MV-4-11 (cell line): Measurements from ENCODE around the gene BMAL1.

ENCODE experiments used
- DNase-seq: peaks from one replicate; lab custom pipeline; 2025; lab: John Stamatoyannopoulos, UW

The BMAL1 gene

DNA sequence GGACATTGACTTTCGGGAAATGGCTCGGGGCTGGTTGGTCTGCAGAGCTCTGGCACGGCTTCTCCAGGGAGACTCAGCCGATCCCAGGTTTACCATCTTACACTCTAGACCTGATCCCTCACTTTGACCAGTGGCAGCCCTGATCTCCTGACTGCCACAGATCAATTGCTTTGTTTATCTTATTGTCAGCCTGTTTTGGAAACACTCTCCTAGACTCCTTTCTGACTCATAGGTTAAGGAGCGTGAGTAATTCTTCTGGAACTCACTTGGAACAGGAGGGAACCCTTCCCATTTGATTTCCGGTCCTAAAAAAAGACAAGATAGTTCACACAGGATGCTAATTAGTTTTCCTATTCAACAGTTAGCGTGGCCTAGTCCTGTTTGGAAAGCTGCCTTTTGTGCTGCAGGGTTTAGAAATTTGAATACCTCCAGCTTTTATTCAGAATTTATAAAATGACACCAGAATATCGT is 16.0 kb upstream of the BMAL1 start:
- no peak for DNase-seq

DNA sequence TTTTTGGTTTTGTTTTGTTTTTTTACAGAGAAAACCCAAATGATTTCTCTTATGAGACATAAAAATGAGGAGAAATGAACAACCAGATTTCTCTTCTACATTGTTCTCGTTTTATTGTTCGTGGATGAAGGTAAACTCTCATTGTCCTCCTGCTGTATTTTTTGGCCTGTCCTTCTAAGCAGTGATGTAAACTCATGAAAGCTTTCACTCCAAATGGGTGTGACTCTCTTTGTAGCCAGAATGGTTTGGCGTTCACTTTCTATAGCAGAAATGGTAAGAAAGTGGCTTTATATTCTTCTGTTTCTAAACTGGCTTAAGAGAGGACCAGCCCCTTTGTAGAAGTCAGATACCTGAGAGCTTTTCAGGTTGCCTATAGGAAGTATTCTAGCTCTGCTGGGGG is 15.5 kb upstream of the BMAL1 start:
- DNase-seq: no peak

DNA sequence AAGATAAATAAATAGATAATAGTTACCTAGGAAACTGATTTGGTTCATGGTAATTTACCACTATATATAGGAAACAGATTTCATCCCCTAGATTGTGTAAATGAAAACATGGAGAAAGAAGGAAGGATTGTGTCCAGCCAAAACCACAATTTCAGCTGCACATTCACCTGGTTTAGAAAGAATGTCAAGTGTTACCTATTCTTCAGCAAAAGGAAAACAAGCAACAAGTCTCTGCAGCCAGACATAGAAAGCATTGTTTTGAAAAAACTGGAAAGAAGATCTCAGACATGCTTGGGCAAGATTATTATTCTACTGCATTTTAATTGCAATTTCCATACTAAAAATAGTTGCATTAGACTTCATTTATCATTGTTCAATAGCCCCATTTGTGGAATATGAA is 8.8 kb upstream of the BMAL1 start:
- no peak for DNase-seq

DNA sequence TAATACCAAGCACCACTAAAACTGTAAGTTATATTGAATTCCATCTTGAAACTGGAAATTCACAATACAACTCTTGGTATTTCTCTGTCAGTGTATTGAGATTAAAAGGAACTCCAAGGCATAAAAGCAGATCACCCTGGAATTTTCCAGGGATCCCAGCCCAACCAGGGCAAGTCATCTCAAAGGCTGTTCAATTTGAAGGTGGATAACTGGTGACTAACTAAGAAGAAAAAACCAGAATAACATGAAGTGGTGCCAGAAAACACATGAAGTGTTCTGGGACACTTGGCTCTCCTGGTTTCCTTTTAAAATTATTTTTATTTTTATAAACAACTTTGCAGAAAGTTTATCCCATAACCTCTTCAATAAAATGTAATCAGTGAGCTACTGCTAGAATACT is 7.8 kb upstream of the BMAL1 start:
- no peak for DNase-seq

DNA sequence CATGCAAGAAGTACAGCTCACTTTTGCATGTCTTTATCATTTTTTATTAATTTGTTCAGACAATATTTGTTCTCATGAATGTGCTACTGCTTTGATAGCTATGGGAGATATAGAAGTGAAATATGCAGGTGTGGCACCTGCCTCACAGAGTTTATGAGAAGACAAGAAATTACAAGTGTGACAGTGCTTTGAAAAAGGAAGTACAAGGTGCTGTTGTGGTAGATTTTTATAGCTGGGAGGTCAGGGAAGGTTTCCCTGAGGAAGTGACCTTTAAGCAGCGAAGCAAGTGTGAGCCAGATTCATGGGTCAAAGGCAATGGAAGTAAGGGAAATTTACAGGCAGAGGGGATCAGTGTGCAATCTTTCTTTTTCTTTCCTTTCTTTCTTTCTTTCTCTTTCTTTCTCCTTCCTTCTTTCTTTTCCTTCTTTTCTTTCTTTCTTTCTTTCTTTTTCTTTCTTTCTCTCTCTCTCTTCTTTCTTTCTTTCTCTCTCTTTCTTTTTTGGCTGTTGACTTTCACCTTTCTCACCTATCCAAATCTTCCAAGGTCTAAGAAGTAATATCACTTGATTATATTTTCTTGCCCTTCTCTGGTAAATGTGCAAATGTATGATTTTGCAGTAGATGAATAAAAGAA is 6.4 kb upstream of the BMAL1 start:
- DNase-seq: no peak

DNA sequence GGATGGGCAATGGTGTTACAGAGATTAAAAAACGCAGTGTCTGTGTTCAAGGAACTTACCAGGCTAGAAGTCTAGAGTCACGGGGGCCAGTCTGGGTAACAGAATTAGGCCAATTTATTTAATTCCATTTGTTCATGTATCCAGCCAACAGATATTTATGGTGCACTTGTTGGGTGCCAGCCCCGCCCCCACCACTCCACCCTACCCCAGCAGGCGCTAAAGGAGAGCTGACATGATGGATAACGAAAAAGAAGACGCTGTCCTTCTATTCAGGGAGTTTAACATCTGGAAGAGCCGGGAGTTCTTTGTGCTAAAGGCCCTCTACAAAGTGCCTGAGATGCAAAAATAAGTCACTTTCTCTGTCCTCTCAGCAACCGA is 1.1 kb upstream of the BMAL1 start:
- DNase-seq: no peak

DNA sequence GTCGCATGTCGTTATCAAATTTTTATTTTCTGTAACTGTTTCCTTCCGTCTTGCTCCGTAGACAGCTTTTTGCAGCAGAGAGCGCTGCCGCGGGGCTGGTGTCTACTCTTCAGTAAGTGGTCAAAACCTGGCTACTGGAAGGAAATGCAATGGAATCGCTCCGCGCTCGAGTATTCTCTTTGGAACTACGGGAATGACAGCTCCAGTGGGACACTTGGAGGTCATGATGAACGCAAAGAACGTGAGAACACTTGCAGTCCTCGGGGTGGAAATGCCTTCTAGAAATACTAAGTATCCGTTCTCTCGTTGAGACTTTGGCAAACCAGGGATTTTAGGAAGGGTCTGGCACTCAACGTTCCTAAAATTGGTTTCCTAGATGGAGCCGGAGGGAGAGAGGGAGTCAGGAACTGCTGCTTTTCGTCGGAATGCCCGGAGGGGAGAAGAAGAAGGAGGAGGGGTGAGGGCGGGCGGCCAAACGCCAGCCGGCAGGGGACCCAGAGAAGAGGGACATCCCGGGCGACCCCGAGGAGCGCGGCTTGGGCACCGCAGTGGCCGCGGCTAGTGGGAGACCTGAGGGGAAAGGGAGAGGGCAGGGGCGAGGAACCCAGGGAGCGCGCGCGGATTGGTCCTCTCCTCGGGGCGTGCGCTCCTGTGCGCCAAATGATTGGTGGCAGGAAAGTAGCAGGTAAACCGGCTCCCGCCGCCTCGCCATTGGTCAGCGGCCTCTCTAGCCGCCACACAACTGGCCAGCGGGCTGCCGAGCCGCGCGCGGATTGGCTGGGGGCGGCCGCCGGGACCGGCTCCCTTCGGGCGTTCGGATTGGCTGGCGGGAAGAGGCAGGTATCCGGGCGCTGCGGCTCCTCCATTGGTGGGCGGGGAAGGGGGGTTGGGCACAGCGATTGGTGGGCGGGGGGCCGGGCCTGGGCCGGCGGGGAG is 490 bp upstream of the BMAL1 start:
- DNase-seq: peak; percentile 93

DNA sequence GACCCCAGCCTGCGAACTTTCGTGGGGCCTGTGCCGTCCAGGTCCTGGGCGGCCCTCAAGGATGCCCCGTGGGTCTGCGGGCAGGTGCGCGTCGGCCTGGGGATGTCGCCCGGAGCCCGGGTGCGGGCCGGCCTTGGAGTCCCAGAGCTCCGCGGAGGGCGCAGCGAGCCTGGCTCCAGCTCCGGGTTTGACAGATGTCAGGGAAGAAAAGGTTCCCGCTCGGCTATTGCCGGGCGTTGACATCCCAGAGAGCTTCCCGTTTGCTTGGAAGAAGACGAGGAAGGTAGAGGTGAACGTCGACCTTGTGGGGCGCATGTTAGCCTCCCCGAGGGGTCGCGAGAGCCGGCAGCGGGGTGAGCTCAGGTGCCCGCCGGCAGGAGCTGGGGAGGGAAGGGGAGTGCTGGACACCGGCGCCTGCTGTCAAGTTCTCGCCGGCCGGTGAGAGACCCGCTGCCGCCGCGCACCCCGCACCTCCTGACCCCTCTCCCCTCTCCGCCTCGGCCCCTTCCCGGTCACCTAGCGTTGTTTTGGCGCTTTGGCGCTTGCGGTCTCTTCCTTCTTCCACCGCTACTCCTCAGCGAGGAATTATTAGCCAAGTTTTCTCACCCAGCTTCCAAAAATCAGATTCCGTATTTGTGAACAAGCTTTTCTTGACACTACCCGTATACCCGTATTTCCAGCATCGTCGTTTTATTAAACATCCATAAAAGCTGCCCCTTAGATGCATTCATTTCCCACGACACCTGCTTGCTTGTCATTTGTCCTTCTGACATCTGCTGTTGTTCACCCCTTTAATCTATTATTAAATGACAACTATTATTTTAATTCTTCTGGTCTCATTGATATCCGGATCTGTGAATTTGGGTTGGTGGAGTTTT is 1.3 kb downstream of the BMAL1 start:
- DNase-seq: no peak

DNA sequence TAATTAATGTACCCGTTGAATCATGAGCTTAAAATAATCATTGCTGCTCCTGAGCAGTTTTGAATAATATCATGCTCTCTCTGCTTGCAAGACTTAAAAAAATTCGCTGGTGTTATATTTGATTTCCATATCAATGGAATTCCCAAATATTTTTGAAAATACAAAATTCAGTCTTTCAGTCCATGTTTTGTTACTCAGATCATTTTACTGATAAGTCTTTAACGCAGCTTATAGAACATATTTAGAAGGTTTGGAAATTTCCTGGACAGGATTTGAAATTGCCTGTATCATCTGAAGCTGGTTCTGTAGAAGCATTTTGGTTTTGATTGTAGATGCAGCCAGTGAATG is 1.9 kb downstream of the BMAL1 start:
- no peak for DNase-seq

DNA sequence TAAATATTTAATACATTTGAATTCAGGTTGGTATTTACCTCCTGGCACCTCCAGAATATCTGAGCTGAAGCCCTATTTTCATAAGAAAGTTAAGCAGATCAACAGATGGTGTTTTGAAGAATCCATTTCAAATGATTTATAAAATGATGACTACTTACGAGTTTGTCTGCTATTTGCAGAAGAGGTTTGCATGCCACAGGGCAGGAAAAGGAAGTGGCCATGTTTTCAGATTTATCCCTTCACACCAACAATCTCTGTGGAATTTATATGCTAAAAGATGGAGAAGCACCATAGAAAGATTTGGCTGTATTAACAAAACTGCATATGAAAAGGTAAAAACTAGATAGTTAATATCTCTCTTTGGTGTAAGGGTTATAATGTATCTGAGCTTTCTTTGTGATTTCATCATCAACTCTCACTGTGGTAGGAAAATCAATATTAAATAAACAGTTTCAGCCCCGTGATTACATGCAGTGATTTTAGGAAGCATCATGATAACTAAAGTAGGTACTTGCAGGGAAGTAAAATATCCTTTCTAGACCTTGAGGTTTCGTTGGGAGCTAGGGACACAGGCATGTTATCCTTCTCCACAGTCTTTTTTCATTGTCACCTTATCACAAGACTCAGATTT is 2.6 kb downstream of the BMAL1 start:
- DNase-seq: no peak

DNA sequence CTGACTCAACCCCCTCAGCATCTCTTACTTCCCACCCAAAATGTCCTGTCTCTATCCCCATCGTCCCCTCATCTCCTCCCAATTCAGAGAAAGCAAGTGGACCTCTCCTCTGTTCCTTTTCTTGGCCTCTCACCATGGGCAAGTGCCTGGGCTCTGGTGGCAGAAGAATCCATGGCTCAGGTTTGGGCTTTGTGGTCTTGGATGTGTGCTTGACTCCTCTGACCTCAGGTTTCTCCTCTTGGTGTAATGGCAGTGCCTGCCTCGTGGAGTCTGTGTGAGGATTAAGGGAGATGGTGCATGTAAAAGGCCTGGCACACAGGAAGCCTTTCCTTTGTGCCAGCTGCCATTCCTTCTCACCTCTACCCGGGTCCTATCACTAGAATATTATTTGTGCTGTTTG is 3.2 kb downstream of the BMAL1 start:
- no peak for DNase-seq

DNA sequence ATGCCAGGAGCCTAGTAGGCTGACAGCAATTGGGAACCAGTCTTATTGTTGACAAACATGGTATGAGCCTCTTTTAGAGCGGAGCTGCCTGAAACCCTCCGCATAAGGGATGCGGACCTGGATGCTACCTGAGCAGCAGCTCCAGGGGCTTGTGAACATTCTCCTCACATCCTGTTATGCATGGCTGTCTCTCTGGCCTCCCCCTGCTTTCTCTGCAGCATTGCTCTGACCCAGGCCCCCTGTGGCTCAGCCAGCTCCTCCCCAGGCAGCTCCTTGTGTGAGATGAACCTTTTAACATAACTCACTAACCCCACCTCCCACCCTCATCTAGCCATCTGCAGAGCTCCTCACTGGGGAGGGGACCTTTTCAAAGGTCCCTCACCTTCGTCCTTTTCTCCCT is 6.0 kb downstream of the BMAL1 start:
- DNase-seq: no peak

DNA sequence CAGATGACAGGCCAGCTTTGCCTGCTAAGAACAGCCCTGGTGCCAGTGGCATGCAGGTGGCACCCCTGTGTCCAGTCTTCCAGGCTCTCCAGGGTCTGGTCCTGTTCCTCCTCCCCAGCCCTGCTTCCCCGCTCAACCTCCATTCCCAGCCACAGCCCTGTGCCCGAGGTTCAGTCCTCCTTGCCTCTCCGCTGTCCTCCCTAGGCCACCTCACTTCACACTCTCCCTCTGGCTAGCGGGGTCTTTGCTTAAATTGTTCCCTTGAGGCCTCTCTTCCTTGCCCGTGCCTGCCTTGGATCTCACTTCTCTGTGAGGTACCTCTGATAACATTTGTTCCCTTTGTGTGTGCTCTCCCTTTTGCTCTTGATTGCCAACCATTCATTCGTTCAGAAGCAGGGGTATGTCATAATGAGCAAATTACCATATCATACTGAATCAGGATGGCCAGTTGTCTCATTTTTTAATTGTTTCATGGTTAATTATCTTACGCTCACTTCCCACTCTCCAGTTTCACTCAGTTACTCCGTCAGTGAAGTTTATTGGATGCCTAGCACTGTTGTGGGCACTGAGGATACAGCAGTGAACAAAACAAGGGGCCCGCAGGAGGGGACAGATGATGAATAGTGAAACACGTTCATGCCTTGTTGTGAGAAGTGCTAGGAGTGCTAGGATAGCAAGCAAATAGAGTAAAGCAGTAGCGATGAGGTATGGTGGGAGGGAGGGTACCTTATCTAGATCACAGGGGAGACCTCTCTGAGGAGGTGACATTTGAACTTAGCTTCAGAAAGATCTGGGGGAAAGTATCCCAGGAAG is 7.4 kb downstream of the BMAL1 start:
- DNase-seq: no peak

DNA sequence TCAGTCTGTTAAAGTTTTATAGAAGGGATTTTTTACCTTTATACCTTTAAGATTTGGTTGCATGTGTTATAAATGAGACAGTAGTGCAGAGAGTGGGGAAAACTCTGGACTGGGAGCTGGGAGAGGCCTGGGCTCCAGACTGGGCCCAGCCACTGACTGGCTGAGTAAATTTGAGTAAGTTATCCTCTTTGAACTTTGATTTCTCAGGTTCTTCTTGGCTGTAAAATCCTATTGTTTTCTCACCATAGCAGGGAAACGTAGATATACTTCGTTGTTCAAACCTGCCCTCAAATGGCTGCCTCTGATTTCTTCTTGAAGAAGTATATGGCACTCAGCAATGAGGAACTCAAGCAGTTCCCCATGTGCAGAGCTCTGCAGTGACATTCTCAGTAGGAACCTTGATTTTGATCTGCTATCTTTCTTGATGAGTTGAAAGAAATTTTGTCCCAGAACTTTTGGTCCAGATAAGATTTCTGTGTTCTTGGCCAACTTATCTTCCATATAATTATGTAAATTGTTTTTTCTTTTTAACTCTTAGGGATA is 8.8 kb downstream of the BMAL1 start:
- no peak for DNase-seq

DNA sequence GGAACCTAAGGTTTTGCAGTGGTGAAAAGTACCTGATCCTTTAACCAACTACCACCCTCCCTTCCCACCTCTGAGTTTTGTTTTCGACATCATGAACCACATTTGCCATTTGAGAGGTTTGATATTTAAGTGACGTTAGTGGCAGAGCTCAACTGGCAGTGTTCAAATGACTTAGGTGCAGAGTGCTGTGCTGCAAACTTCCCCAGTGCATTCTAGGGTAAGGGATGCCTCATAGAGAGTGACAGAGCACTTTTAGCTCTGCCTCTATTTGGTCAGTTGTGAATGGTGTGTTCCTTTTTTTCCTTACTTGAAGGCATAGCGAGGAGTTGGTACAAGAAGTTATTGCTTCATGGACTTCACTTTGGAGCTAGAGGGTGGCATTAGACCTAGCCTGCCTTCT is 9.4 kb downstream of the BMAL1 start:
- DNase-seq: no peak

DNA sequence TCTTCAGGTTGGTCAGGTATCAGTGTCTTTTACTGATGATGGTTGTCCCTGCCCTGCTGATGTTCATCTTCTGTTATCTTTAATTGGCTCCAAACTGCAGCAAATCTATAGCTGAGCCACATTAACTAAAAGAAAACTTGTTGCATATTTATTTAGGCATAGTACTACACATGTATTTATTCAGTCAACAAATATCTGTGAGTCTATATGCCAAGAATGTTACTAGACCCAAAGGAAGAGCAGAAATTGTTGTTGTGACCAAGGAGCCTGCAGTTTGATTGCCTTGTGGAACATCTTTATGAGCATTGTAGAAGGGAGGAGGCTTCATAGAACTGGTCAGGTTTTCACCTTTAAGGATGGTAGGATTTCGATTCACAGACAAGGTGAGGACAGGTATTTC is 10.1 kb downstream of the BMAL1 start:
- DNase-seq: no peak

DNA sequence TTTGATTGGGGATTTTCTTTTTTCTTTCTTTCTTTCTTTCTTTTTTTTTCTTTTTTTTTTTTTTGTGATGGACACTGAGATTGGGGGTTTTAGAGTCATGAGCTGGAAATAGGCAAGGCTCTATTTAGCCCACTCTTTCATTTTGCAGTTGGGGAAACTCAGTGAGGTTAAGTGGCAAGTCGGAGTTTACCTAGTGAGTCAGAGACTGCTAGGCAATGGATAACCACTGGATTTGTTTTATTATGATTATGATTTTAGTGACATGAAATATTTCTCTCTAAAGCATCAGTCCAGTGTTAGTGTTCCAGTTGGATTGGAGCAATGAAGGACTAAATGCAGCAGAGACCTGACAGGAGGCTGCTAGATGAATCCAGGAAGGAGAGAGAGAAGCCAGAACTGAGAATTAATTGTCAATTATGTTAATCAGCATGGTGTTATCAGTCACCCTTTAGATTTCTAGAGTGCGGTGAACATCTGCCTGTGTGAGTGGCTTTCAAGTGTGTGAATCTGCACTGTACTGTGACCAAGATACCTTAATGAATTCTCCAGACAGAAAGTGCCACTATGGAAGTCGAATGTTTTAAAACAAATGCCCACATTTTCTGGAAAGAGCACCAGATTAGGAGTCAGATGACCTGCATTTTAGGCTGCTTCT is 10.9 kb downstream of the BMAL1 start:
- DNase-seq: no peak

DNA sequence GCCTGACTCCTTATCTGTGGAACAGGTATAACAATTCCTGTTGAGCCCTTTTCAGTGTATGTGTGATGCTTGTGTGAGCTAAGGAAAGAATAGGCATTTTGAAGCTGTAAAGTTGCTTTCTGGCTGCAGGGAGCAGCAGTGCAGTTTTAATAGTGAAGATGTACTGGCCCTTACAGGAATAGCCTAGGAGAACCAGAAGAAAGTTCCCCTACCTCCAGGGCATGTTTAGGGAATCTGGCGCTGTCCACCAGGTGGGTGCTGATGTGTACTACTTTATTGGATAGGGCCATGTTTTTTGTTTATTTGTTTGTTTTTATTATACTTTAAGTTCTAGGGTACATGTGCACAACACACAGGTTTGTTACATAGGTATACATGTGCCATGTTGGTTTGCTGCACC is 11.5 kb downstream of the BMAL1 start:
- DNase-seq: no peak

DNA sequence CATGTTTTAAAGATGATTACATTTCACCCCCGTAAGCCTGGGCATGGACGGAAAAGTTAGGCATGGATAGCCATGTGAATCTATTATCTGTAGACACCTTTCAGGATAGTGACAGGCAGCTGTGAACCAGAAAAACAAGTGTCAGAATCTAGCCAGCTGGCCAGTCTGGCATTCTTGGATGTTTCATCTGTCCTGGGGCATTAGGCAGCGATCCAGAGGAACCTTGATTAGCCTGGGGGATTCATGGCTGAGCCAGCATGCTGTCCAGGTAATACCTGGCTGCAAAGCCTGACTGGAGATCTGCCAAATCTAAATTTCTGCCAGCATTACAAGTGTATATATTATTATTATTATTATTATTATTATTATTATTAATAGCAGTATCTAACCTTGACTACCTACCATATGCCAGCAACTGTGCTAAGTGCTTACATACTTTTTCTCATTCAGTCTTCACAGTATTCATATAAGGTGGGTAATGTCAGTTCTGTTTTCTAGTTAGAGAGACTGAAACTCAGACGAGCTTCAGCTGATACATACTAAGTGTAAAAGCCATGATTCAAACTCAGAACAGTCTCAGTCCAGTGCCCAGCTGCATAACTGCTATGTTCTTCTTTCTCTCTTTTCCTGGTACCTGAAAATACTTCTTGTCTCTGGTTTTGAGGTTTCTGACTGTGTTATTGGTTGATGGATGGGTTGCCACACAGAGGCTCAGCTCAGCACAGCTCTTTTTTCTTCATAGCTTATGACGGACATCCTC is 12.8 kb downstream of the BMAL1 start:
- DNase-seq: no peak

DNA sequence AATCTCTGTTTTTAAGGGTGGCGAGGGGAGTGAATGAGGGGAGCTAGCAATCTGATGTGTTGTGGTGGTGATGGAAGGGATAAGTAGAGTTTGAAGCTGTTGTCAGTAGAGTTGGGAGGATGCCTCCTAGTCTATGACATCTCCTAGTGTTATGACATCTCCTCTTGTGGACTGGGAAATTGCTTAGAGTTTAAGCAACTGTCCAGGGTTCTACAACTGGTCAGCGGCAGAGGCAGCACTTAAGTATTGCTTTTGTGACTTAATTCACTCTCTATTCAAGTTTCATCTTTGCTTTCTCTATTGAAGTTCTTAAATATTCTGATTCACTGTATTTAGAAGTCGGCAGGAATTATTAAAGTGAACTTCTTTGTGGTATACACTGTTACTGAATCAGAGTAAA is 13.8 kb downstream of the BMAL1 start:
- no peak for DNase-seq
